ENCODE measurements around the gene CSNK2B. TPM values are rescaled to one million over a fixed set of nuclear protein-coding genes. Genes with fewer than 3 reads are reported as not detected.
A peak's percentile ranks its signal among the peaks of the same experiment; 100 is the strongest.

The CSNK2B gene
- total and polyA plus RNA-seq, 9 of the 15 experiments (the other 6 are each of a cell fraction or from before 2014, with no cell fraction given) = 120 to 1,126 (median 529) TPM

DNA sequence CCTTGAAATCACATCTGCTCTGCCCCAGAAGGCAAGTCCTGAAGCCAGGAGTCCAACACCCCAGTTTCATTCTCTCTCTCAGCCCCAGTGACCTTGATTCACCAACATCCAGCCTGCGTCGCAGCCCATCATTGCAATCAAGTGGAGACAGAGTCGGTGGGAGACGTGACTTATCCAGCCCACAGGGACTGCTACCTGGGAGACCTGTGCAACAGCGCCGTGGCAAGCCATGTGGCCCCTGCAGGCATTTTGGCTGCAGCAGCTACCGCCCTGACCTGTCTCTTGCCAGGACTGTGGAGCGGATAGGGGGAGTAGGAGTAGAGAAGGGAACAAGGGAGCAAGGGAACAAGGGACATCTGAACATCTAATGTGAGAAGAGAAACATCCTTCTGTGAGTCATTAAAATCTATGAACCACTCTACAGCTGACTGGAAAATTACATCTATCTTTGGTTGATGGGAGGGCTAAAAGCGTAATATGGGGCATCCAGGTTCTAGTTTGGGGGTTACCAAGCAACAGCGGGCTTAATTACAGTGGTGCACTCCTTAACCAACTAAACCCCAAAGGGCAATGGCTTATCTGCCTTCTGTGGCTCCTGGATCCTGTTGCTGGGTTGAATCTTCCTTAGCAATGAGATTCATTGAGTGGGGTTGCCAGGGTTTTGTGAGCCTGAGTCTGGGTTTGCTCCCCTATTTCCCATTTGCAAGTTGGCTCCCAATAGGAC, 51.8 kb downstream of the CSNK2B start (continued):
- TF ChIP-seq HMG20A (CRISPR knock-in tag; conservative IDR thresholded peaks at IDR 0.05) (no peak), THRAP3 (IDR thresholded peaks at IDR 0.05; ENCODE audit: borderline replicate concordance) (no peak), ZNF41 (CRISPR knock-in tag; conservative IDR thresholded peaks at IDR 0.05) (no peak), TBL1XR1 (IDR thresholded peaks at IDR 0.05; ENCODE audit: low read length in 2 of 2) (0 out of 4 replicates have a peak, but pooled peaks of 1 of the 2 experiments have one; percentile 19), PHTF2 (CRISPR knock-in tag; IDR thresholded peaks at IDR 0.05) (no peak), ZNF57 (CRISPR knock-in tag; IDR thresholded peaks at IDR 0.05) (no peak), COPS2 (conservative IDR thresholded peaks at IDR 0.05) (no peak), EGR1 (conservative IDR thresholded peaks at IDR 0.05) (no peak), HEY1 (CRISPR knock-in tag; IDR thresholded peaks at IDR 0.05; ENCODE audit: borderline replicate concordance) (no peak), U2AF1 (optimal IDR thresholded peaks at IDR 0.05; ENCODE audit: low read depth, low read length) (no peak), KDM1A (IDR thresholded peaks at IDR 0.05) (no peak), ZNF143 (CRISPR knock-in tag; IDR thresholded peaks at IDR 0.05) (no peak), ZNF184 (CRISPR knock-in tag; IDR thresholded peaks at IDR 0.05) (no peak), ZNF444 (CRISPR knock-in tag; IDR thresholded peaks at IDR 0.05) (no peak), ZNF384 (IDR thresholded peaks at IDR 0.05; ENCODE audit: low read depth, low read length) (no peak), ZNF764 (CRISPR knock-in tag; IDR thresholded peaks at IDR 0.05; ENCODE audit: low read depth) (no peak), CCAR2 (IDR thresholded peaks at IDR 0.05; ENCODE audit: low read depth, low read length) (no peak), ETV6 (IDR thresholded peaks at IDR 0.05; ENCODE audit: borderline replicate concordance in 1 of 2, low read depth in 2 of 2, low read length in 1 of 2) (no peak), ETV6 (CRISPR knock-in tag; IDR thresholded peaks at IDR 0.05; ENCODE audit: borderline replicate concordance) (no peak)
- TF ChIP-seq, protein P1, sequence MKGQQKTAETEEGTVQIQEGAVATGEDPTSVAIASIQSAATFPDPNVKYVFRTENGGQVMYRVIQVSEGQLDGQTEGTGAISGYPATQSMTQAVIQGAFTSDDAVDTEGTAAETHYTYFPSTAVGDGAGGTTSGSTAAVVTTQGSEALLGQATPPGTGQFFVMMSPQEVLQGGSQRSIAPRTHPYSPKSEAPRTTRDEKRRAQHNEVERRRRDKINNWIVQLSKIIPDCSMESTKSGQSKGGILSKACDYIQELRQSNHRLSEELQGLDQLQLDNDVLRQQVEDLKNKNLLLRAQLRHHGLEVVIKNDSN (CRISPR knock-in tag; IDR thresholded peaks at IDR 0.05) = peak; percentile 56
- TF ChIP-seq, protein P2, sequence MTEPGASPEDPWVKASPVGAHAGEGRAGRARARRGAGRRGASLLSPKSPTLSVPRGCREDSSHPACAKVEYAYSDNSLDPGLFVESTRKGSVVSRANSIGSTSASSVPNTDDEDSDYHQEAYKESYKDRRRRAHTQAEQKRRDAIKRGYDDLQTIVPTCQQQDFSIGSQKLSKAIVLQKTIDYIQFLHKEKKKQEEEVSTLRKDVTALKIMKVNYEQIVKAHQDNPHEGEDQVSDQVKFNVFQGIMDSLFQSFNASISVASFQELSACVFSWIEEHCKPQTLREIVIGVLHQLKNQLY (CRISPR knock-in tag; conservative IDR thresholded peaks at IDR 0.05) = no peak
- TF ChIP-seq, protein P3, sequence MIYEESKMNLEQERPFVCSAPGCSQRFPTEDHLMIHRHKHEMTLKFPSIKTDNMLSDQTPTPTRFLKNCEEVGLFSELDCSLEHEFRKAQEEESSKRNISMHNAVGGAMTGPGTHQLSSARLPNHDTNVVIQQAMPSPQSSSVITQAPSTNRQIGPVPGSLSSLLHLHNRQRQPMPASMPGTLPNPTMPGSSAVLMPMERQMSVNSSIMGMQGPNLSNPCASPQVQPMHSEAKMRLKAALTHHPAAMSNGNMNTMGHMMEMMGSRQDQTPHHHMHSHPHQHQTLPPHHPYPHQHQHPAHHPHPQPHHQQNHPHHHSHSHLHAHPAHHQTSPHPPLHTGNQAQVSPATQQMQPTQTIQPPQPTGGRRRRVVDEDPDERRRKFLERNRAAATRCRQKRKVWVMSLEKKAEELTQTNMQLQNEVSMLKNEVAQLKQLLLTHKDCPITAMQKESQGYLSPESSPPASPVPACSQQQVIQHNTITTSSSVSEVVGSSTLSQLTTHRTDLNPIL (CRISPR knock-in tag; IDR thresholded peaks at IDR 0.05) = no peak
- TF ChIP-seq, protein P4, sequence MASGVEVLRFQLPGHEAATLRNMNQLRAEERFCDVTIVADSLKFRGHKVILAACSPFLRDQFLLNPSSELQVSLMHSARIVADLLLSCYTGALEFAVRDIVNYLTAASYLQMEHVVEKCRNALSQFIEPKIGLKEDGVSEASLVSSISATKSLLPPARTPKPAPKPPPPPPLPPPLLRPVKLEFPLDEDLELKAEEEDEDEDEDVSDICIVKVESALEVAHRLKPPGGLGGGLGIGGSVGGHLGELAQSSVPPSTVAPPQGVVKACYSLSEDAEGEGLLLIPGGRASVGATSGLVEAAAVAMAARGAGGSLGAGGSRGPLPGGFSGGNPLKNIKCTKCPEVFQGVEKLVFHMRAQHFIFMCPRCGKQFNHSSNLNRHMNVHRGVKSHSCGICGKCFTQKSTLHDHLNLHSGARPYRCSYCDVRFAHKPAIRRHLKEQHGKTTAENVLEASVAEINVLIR (CRISPR knock-in tag; IDR thresholded peaks at IDR 0.05) = no peak
- TF ChIP-seq, protein P5, sequence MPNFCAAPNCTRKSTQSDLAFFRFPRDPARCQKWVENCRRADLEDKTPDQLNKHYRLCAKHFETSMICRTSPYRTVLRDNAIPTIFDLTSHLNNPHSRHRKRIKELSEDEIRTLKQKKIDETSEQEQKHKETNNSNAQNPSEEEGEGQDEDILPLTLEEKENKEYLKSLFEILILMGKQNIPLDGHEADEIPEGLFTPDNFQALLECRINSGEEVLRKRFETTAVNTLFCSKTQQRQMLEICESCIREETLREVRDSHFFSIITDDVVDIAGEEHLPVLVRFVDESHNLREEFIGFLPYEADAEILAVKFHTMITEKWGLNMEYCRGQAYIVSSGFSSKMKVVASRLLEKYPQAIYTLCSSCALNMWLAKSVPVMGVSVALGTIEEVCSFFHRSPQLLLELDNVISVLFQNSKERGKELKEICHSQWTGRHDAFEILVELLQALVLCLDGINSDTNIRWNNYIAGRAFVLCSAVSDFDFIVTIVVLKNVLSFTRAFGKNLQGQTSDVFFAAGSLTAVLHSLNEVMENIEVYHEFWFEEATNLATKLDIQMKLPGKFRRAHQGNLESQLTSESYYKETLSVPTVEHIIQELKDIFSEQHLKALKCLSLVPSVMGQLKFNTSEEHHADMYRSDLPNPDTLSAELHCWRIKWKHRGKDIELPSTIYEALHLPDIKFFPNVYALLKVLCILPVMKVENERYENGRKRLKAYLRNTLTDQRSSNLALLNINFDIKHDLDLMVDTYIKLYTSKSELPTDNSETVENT (CRISPR knock-in tag; IDR thresholded peaks at IDR 0.05) = no peak
